ENCODE data around the gene TBCD. TPM values are rescaled to one million over a fixed set of nuclear protein-coding genes. Genes with fewer than 3 reads are reported as not detected.
A peak's percentile ranks its signal among the peaks of the same experiment; 100 is the strongest.

The TBCD gene
- total RNA-seq, 1 donor from 2014 or later, result 207 TPM

DNA sequence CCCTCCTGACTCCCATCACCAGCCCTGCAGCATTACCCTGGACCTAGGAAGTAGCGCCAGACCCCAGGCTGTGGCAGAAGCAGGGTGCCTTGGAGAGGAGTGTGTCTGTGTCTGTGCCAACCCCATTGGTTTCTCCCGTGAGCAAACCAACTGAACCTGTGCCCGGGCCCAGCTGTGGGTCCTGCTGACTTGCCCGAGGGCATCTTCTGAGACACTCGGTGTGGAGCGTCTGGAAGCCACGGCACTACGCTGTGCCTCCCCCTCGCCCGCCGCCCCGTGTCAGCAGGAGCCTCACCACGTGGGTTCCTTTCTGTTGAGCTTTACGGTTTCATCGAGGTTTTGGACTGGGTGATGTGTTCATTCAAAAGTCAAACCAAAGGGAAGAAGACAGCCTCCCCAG, 60.2 kb downstream of the TBCD start:
- H3K4me1 Mint-ChIP-seq (ENCODE audit: unreplicated experiment), result peaks cover 34% of the 10 kb centered on the region
- no peak overlapping the region for H3K27ac Mint-ChIP-seq (ENCODE audit: unreplicated experiment)
- peaks cover 3% of the 10 kb centered on the region for H3K27me3 Mint-ChIP-seq (ENCODE audit: unreplicated experiment)
- TF ChIP-seq, protein P1, sequence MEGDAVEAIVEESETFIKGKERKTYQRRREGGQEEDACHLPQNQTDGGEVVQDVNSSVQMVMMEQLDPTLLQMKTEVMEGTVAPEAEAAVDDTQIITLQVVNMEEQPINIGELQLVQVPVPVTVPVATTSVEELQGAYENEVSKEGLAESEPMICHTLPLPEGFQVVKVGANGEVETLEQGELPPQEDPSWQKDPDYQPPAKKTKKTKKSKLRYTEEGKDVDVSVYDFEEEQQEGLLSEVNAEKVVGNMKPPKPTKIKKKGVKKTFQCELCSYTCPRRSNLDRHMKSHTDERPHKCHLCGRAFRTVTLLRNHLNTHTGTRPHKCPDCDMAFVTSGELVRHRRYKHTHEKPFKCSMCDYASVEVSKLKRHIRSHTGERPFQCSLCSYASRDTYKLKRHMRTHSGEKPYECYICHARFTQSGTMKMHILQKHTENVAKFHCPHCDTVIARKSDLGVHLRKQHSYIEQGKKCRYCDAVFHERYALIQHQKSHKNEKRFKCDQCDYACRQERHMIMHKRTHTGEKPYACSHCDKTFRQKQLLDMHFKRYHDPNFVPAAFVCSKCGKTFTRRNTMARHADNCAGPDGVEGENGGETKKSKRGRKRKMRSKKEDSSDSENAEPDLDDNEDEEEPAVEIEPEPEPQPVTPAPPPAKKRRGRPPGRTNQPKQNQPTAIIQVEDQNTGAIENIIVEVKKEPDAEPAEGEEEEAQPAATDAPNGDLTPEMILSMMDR (IDR thresholded peaks at IDR 0.05; ENCODE audit: unreplicated experiment), result no peak
- H3K9me3 Mint-ChIP-seq (ENCODE audit: unreplicated experiment), result no peaks in the 10 kb centered on the region
- no peak for DNase-seq (ENCODE audit: low spot score)
- H3K36me3 Mint-ChIP-seq (ENCODE audit: low read depth, unreplicated experiment), result peaks cover 17% of the 10 kb centered on the region
- no peak overlapping the region for H3K4me3 Mint-ChIP-seq (ENCODE audit: unreplicated experiment)

DNA sequence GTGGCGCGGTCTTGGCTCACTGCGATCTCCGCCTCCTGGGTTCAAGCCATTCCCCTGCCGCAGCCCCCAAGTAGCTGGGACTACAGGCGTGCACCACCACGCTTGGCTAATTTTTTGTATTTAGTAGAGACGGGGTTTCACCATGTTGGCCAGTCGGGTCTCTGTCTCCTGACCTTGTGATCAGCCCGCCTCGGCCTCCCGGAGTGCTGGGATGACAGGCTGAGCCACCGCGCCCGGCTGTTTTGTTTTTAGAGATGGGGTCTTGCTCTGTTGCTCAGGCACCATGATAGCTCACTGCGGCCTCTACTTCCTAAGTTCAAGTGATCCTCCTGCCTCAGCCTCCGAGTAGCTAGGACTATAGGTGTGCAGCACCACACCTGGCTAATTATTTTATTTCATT, 60.7 kb downstream of the TBCD start:
- TF ChIP-seq, protein P1 (IDR thresholded peaks at IDR 0.05; ENCODE audit: unreplicated experiment), result no peak
- Mint-ChIP-seq H3K27ac (ENCODE audit: unreplicated experiment) (no peak overlapping the region), H3K4me1 (ENCODE audit: unreplicated experiment) (peaks cover 34% of the 10 kb centered on the region), H3K36me3 (ENCODE audit: low read depth, unreplicated experiment) (peaks cover 18% of the 10 kb centered on the region), H3K27me3 (ENCODE audit: unreplicated experiment) (no peaks in the 10 kb centered on the region), H3K4me3 (ENCODE audit: unreplicated experiment) (no peak overlapping the region), H3K9me3 (ENCODE audit: unreplicated experiment) (no peaks in the 10 kb centered on the region)
- no peak for DNase-seq (ENCODE audit: low spot score)

DNA sequence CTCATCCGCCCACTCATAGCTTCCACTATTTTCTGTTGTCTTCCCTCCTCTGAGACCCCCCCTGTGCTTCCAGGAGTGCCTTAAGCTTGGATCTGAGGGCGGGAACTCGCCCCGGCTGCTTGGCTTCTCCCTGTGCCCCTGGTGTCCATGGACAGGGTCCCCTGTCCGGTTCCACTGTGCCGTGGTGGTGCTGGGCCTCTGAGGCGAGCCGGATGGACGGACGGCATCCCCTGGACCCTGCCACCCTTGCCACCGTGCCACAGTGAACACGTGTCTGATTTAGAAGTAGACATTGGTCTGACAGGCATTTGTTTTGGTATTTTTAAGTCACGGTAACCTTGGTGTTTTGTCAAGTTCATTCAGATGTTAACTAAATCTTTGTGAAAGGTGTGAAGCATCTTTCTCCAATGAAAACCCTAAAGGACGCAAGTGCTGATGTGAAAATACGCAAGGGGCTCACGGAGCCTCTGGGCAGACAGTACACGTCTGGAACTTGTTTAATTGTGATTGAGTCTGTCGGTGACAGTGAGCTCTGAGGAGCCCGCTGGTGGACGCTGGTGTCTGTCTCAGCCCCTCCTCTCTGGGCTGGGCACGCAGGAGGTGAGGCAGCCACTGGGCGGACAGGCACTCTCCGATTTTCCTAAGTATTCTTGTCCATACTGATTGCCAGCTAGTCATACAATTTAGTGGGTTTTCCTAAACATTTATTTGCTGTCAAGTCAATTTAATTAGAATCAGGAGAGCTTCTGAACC, 61.6 kb downstream of the TBCD start:
- H3K36me3 Mint-ChIP-seq (ENCODE audit: low read depth, unreplicated experiment), result peaks cover 21% of the 10 kb centered on the region
- no peaks in the 10 kb centered on the region for H3K9me3 Mint-ChIP-seq (ENCODE audit: unreplicated experiment)
- DNase-seq (ENCODE audit: low spot score), result no peak
- TF ChIP-seq, protein P1 (IDR thresholded peaks at IDR 0.05; ENCODE audit: unreplicated experiment), result no peak
- H3K27me3 Mint-ChIP-seq (ENCODE audit: unreplicated experiment), result no peaks in the 10 kb centered on the region
- H3K4me3 Mint-ChIP-seq (ENCODE audit: unreplicated experiment), result no peak overlapping the region
- peak overlapping the region; percentile 93 for H3K27ac Mint-ChIP-seq (ENCODE audit: unreplicated experiment)
- peaks cover 34% of the 10 kb centered on the region for H3K4me1 Mint-ChIP-seq (ENCODE audit: unreplicated experiment)

DNA sequence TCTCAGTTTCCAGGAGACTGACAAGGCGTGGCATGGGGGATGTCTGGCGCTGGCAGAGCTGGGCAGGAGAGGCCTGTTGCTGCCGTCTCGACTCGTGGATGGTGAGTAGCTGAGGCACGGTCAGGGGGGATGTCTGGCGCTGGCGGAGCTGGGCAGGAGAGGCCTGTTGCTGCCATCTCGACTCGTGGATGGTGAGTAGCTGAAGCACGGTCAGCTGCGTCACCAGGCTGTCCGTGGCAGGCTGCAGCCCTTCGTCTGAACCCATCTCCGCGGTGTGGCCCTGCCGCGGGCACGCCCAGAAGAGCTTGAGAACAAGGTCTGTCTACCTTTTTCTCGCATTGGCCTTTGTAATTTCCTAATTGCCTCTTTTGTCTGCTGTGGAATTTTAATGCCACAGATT, 63.0 kb downstream of the TBCD start:
- no peak for DNase-seq (ENCODE audit: low spot score)
- Mint-ChIP-seq H3K9me3 (ENCODE audit: unreplicated experiment) (no peaks in the 10 kb centered on the region), H3K27ac (ENCODE audit: unreplicated experiment) (peak overlapping the region; percentile 93), H3K36me3 (ENCODE audit: low read depth, unreplicated experiment) (peaks cover 17% of the 10 kb centered on the region), H3K27me3 (ENCODE audit: unreplicated experiment) (no peaks in the 10 kb centered on the region), H3K4me1 (ENCODE audit: unreplicated experiment) (peaks cover 41% of the 10 kb centered on the region), H3K4me3 (ENCODE audit: unreplicated experiment) (peak overlapping the region; percentile 88)
- TF ChIP-seq, protein P1 (IDR thresholded peaks at IDR 0.05; ENCODE audit: unreplicated experiment), result no peak

DNA sequence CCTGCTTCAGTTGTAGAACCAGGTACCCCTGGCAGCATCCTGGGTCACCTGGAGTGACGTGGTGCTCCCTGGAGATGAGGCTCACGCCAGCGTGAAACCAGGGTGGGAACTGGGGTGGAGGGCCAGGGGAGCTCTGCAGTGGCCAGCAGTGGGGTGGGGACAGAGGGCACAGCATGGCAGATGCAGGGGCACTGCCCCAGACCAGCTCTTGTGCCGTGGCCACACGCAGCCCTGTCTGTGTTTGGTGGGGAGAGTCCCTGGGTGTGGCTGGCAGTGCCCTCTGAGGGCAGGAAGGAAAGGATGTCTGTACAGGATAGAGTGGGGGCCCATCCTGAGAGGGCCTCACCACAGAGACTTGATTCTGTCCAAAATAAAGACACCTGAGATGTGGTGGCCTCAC, 63.5 kb downstream of the TBCD start:
- peak overlapping the region; percentile 88 for H3K4me3 Mint-ChIP-seq (ENCODE audit: unreplicated experiment)
- peaks cover 18% of the 10 kb centered on the region for H3K36me3 Mint-ChIP-seq (ENCODE audit: low read depth, unreplicated experiment)
- peak overlapping the region; percentile 93 for H3K27ac Mint-ChIP-seq (ENCODE audit: unreplicated experiment)
- H3K27me3 Mint-ChIP-seq (ENCODE audit: unreplicated experiment), result no peaks in the 10 kb centered on the region
- no peak for DNase-seq (ENCODE audit: low spot score)
- peaks cover 41% of the 10 kb centered on the region for H3K4me1 Mint-ChIP-seq (ENCODE audit: unreplicated experiment)
- no peaks in the 10 kb centered on the region for H3K9me3 Mint-ChIP-seq (ENCODE audit: unreplicated experiment)
- TF ChIP-seq, protein P1 (IDR thresholded peaks at IDR 0.05; ENCODE audit: unreplicated experiment), result no peak

Measured in endothelial cell (in vitro differentiated cells).